Neuronal stem cell (in vitro differentiated cells): Measurements from ENCODE around the gene GRIA1.

Experiments used
- DNase-seq: peaks from one replicate; pipeline ENCODE4 v3.0.0-alpha.2; 2013; ENCODE audit warnings: low spot score
- H2AFZ ChIP-seq: one replicate; pipeline ENCODE4 v1.6.1; 2013; ENCODE audit warnings: mild to moderate bottlenecking, low read length, inconsistent platforms
- H2AK5ac ChIP-seq: 2 replicates; pipeline ENCODE4 v1.6.1; 2013; ENCODE audit warnings: low read depth, mild to moderate bottlenecking, inconsistent platforms, low read length, moderate library complexity, mixed read lengths
- H2BK120ac ChIP-seq: 2 replicates; pipeline ENCODE4 v1.6.1; 2013; ENCODE audit warnings: low read depth, mild to moderate bottlenecking, inconsistent platforms, low read length, moderate library complexity, mixed read lengths
- H2BK12ac ChIP-seq: one replicate; pipeline ENCODE4 v1.6.1; 2013; ENCODE audit warnings: low read length, inconsistent platforms
- H2BK15ac ChIP-seq: 2 replicates; pipeline ENCODE4 v1.6.1; 2013; ENCODE audit warnings: mild to moderate bottlenecking, low read length, inconsistent platforms, mixed read lengths
- H2BK5ac ChIP-seq: one replicate; pipeline ENCODE4 v1.6.1; 2013; ENCODE audit warnings: inconsistent platforms, mild to moderate bottlenecking, low read length, moderate library complexity
- H3K14ac ChIP-seq: one replicate; pipeline ENCODE4 v1.6.1; 2013; ENCODE audit warnings: low read length, inconsistent platforms
- H3K18ac ChIP-seq: 2 replicates; pipeline ENCODE4 v1.6.1; 2013; ENCODE audit warnings: low read length, inconsistent platforms
- H3K23ac ChIP-seq: 2 replicates; pipeline ENCODE4 v1.6.1; 2013; ENCODE audit warnings: low read depth, mild to moderate bottlenecking, mixed read lengths, low read length, inconsistent platforms; ENCODE audit not compliant: poor library complexity
- H3K27ac ChIP-seq: replicated peaks from 3 replicates; pipeline ENCODE4 v1.5.1; 2013; ENCODE audit warnings: low read length, inconsistent platforms
- H3K27me3 ChIP-seq, 3 experiments: 2 replicates each; pipeline ENCODE4 v1.6.1; 2013; ENCODE audit warnings: low read length in 3 of 3, mild to moderate bottlenecking in 2 of 3, inconsistent platforms in 1 of 3, low read depth in 1 of 3, mixed read lengths in 1 of 3, moderate library complexity in 1 of 3; ENCODE audit not compliant: control insufficient read depth in 3 of 3, insufficient read depth in 3 of 3
- H3K36me3 ChIP-seq, 2 donors: replicated peaks in 1 of 2; 2 replicates each; pipeline ENCODE4 v1.6.1; 2013; ENCODE audit warnings: low read length in 2 of 2; ENCODE audit not compliant: control insufficient read depth in 2 of 2, insufficient read depth in 2 of 2
- H3K4ac ChIP-seq: 2 replicates; pipeline ENCODE4 v1.6.1; 2013; ENCODE audit warnings: inconsistent platforms, mild to moderate bottlenecking, low read length, moderate library complexity
- H3K4me1 ChIP-seq, 2 donors: 1 replicate in 1 of 2; 2 replicates in 1 of 2; pipeline ENCODE4 v1.6.1; 2013; ENCODE audit warnings: low read length in 2 of 2, low read depth in 1 of 2; ENCODE audit not compliant: control insufficient read depth in 2 of 2, insufficient read depth in 1 of 2
- H3K4me2 ChIP-seq: one replicate; pipeline ENCODE4 v1.6.1; 2013; ENCODE audit warnings: mild to moderate bottlenecking, low read length, inconsistent platforms; ENCODE audit not compliant: insufficient read depth, poor library complexity, severe bottlenecking
- H3K4me3 ChIP-seq, 2 donors: 2 replicates each; pipeline ENCODE4 v1.5.1; 2013; ENCODE audit warnings: low read length in 2 of 2, mild to moderate bottlenecking in 2 of 2, inconsistent platforms in 1 of 2, moderate library complexity in 1 of 2
- H3K79me1 ChIP-seq: one replicate; pipeline ENCODE4 v1.6.1; 2013; ENCODE audit warnings: low read depth, mild to moderate bottlenecking, inconsistent platforms, low read length, moderate library complexity
- H3K9ac ChIP-seq: one replicate; pipeline ENCODE4 v1.6.1; 2013; ENCODE audit warnings: mild to moderate bottlenecking, low read depth, low read length, inconsistent platforms; ENCODE audit not compliant: poor library complexity
- H3K9me3 ChIP-seq, 2 donors: replicated peaks in 1 of 2; 2 replicates each; pipeline versions ENCODE3 to v1.6.1; 2013; ENCODE audit warnings: low read length in 2 of 2, mild to moderate bottlenecking in 2 of 2, inconsistent platforms in 1 of 2, low read depth in 1 of 2, mixed read lengths in 1 of 2, moderate library complexity in 1 of 2; ENCODE audit not compliant: control insufficient read depth in 2 of 2, insufficient read depth in 1 of 2
- H4K8ac ChIP-seq: one replicate; pipeline ENCODE4 v1.6.1; 2013; ENCODE audit warnings: low read depth, mild to moderate bottlenecking, inconsistent platforms, low read length, moderate library complexity
- H4K91ac ChIP-seq: one replicate; pipeline ENCODE4 v1.6.1; 2013; ENCODE audit warnings: low read length, low read depth, mild to moderate bottlenecking, inconsistent platforms; ENCODE audit not compliant: poor library complexity
- WGBS, 2 donors: extraction: QIAGEN DNeasy Blood & Tissue Kit; methylation state at CpG; one replicate each; pipeline ENCODE4 v1.1.7; 2013; ENCODE audit warnings: missing lambda C conversion rate in 2 of 2, mixed read lengths in 1 of 2; ENCODE audit not compliant: insufficient read length in 2 of 2, insufficient replicate concordance in 1 of 2; ENCODE audit errors: extremely low coverage in 2 of 2; 5-methylcytosine and 5-hydroxymethylcytosine counted together

GRIA1 gene

GRCh38 chr5:153619771-153620170 is 129.3 kb downstream of the GRIA1 start:
- H3K14ac ChIP-seq: no peak overlapping the region
- no CpG with 5 or more reads among the region's 1 CpG for WGBS, 2 donors
- H3K9me3 ChIP-seq: no peaks in the 10 kb centered on the region
- H3K4me2 ChIP-seq: no peak overlapping the region
- H3K4me1 ChIP-seq: peaks cover 0 to 16% of the 10 kb centered on the region in 2 donors
- H2BK5ac ChIP-seq: no peak overlapping the region
- H3K79me1 ChIP-seq: no peaks in the 10 kb centered on the region
- H3K9ac ChIP-seq: no peak overlapping the region
- no peak overlapping the region for H2AFZ ChIP-seq
- H2BK120ac ChIP-seq: no peak overlapping the region
- no peak for DNase-seq
- H3K18ac ChIP-seq: no peak overlapping the region
- H3K27me3 ChIP-seq: no peaks in the 10 kb centered on the region
- H2AK5ac ChIP-seq: no peak overlapping the region
- H4K8ac ChIP-seq: no peak overlapping the region
- H2BK12ac ChIP-seq: no peak overlapping the region
- no peak overlapping the region for H2BK15ac ChIP-seq
- no peak overlapping the region for H4K91ac ChIP-seq
- no peak overlapping the region for H3K23ac ChIP-seq
- no peaks in the 10 kb centered on the region for H3K36me3 ChIP-seq
- H3K27ac ChIP-seq: no peak overlapping the region
- H3K4me3 ChIP-seq: no peak overlapping the region
- H3K4ac ChIP-seq: no peak overlapping the region

- Histone ChIP-seq H3K14ac (no peak overlapping the region), H2BK5ac (no peak overlapping the region), H2BK12ac (no peak overlapping the region), H2BK120ac (no peak overlapping the region), H3K23ac (no peak overlapping the region), H3K79me1 (no peaks in the 10 kb centered on the region), H2AK5ac (no peak overlapping the region), H3K4ac (no peak overlapping the region), H4K91ac (no peak overlapping the region), H3K27ac (no peak overlapping the region), H2BK15ac (no peak overlapping the region), H3K9ac (no peak overlapping the region), H3K4me3 (no peak overlapping the region), H3K4me2 (no peak overlapping the region), H3K9me3 (no peaks in the 10 kb centered on the region), H3K4me1 (peaks cover 8 to 22% of the 10 kb centered on the region in 2 donors), H4K8ac (no peak overlapping the region), H3K27me3 (no peaks in the 10 kb centered on the region), H3K18ac (no peak overlapping the region), H2AFZ (no peak overlapping the region), H3K36me3 (no peaks in the 10 kb centered on the region)
- no CpG with 5 or more reads among the region's 3 CpGs for WGBS, 2 donors
- no peak for DNase-seq
Measured at GRCh38 chr5:153623124-153623523, 132.7 kb downstream of the GRIA1 start.

GRCh38 chr5:153623751-153624450 is 133.4 kb downstream of the GRIA1 start:
- WGBS, 2 donors: no CpG with 5 or more reads among the region's 5 CpGs
- Histone ChIP-seq H3K9ac (no peak overlapping the region), H2BK12ac (no peak overlapping the region), H3K4me2 (no peak overlapping the region), H3K4me1 (peaks cover 11 to 23% of the 10 kb centered on the region in 2 donors), H2BK120ac (no peak overlapping the region), H3K14ac (no peak overlapping the region), H2AK5ac (no peak overlapping the region), H3K18ac (no peak overlapping the region), H3K27ac (no peak overlapping the region), H3K9me3 (no peaks in the 10 kb centered on the region), H2BK15ac (no peak overlapping the region), H2AFZ (no peak overlapping the region), H4K8ac (no peak overlapping the region), H3K23ac (no peak overlapping the region), H3K4ac (no peak overlapping the region), H3K27me3 (no peaks in the 10 kb centered on the region), H3K4me3 (no peak overlapping the region), H4K91ac (no peak overlapping the region), H3K36me3 (no peaks in the 10 kb centered on the region), H3K79me1 (no peaks in the 10 kb centered on the region), H2BK5ac (no peak overlapping the region)
- DNase-seq: no peak

GRCh38 chr5:153624451-153624765 is 133.9 kb downstream of the GRIA1 start:
- no peak overlapping the region for H2AFZ ChIP-seq
- no peak overlapping the region for H2BK15ac ChIP-seq

More at GRCh38 chr5:153624451-153624765, 133.9 kb downstream of the GRIA1 start:
- Histone ChIP-seq H2BK12ac (no peak overlapping the region), H3K27me3 (no peaks in the 10 kb centered on the region), H2AK5ac (no peak overlapping the region), H3K4me2 (no peak overlapping the region), H4K8ac (no peak overlapping the region), H3K14ac (no peak overlapping the region), H3K23ac (no peak overlapping the region), H3K4ac (no peak overlapping the region), H3K4me3 (no peak overlapping the region), H3K9me3 (no peaks in the 10 kb centered on the region), H3K36me3 (no peaks in the 10 kb centered on the region), H2BK120ac (no peak overlapping the region), H3K9ac (no peak overlapping the region), H2BK5ac (no peak overlapping the region), H3K18ac (no peak overlapping the region), H4K91ac (no peak overlapping the region), H3K27ac (no peak overlapping the region), H3K79me1 (no peaks in the 10 kb centered on the region), H3K4me1 (peaks cover 15 to 24% of the 10 kb centered on the region in 2 donors)
- no peak for DNase-seq
- WGBS, 2 donors: no CpG with 5 or more reads among the region's 3 CpGs
